DOHH2 (cell line): ENCODE data around the gene GMDS.

Experiments
- H3F3A ChIP-seq: fragments of 200-600 bp; sonication (generic), shearing (Covaris generic); 2 replicates; pipeline ENCODE4 v1.6.0; 2016; ENCODE audit warnings: antibody characterized with exemption, mild to moderate bottlenecking; ENCODE audit not compliant: control insufficient read depth, insufficient read depth
- H3K27ac ChIP-seq: fragments of 200-600 bp; sonication (generic); 2 replicates; pipeline ENCODE4 v1.5.1; 2014; ENCODE audit warnings: low read depth, mild to moderate bottlenecking, low read length, moderate library complexity
- H3K27me3 ChIP-seq: fragments of 200-600 bp; sonication (generic); 2 replicates; pipeline ENCODE4 v1.6.1; 2014; ENCODE audit warnings: mild to moderate bottlenecking, low read length, mixed read lengths; ENCODE audit not compliant: control insufficient read depth
- H3K36me3 ChIP-seq: fragments of 200-600 bp; sonication (generic); 2 replicates; pipeline ENCODE4 v1.6.1; 2014; ENCODE audit warnings: mild to moderate bottlenecking, low read length, moderate library complexity, mixed read lengths; ENCODE audit not compliant: control insufficient read depth
- H3K4me1 ChIP-seq: fragments of 200-600 bp; sonication (generic); 2 replicates; pipeline ENCODE4 v1.6.1; 2014; ENCODE audit warnings: mild to moderate bottlenecking, low read length, mixed read lengths; ENCODE audit not compliant: control insufficient read depth
- H3K4me2 ChIP-seq: fragments of 200-600 bp; sonication (generic); 2 replicates; pipeline ENCODE4 v1.6.0; 2014; ENCODE audit warnings: mild to moderate bottlenecking, low read length, moderate library complexity
- H3K4me3 ChIP-seq: fragments of 200-600 bp; sonication (generic); 2 replicates; pipeline ENCODE4 v1.5.1; 2014; ENCODE audit warnings: mild to moderate bottlenecking, low read length, mixed read lengths
- H3K79me2 ChIP-seq: fragments of 200-600 bp; sonication (generic); 2 replicates; pipeline ENCODE4 v1.6.1; 2014; ENCODE audit warnings: mild to moderate bottlenecking, low read length, mixed read lengths; ENCODE audit not compliant: control insufficient read depth
- H3K9me2 ChIP-seq: fragments of 200-600 bp; sonication (generic); replicated peaks from 2 replicates; pipeline ENCODE4 v1.6.1; 2014; ENCODE audit warnings: mild to moderate bottlenecking, low read length, mixed read lengths; ENCODE audit not compliant: control insufficient read depth
- H3K9me3 ChIP-seq: fragments of 200-600 bp; sonication (generic); 2 replicates; pipeline ENCODE4 v1.6.1; 2014; ENCODE audit warnings: antibody characterized with exemption, low read length, mixed read lengths; ENCODE audit not compliant: control insufficient read depth, insufficient read depth
- H4K20me1 ChIP-seq: fragments of 200-600 bp; sonication (generic); 2 replicates; pipeline ENCODE4 v1.6.0; 2014; ENCODE audit warnings: low read depth, mild to moderate bottlenecking, antibody characterized with exemption, low read length, moderate library complexity; ENCODE audit not compliant: control insufficient read depth, insufficient read depth
- EZH2phosphoT487 ChIP-seq: fragments of 200-600 bp; sonication (generic); IDR thresholded peaks from 2 replicates; pipeline ENCODE4 v1.6.1; 2017; ENCODE audit warnings: borderline replicate concordance, mild to moderate bottlenecking, antibody characterized with exemption, low read length, moderate library complexity, mixed read lengths
- TF ChIP-seq, protein P1 (sequence below): fragments of 200-600 bp; sonication (generic); IDR thresholded peaks from one replicate; pipeline ENCODE4 v1.5.1; 2014; ENCODE audit warnings: antibody characterized with exemption, mild to moderate bottlenecking, low read depth, low read length; ENCODE audit not compliant: poor library complexity, severe bottlenecking

GMDS gene

DNA sequence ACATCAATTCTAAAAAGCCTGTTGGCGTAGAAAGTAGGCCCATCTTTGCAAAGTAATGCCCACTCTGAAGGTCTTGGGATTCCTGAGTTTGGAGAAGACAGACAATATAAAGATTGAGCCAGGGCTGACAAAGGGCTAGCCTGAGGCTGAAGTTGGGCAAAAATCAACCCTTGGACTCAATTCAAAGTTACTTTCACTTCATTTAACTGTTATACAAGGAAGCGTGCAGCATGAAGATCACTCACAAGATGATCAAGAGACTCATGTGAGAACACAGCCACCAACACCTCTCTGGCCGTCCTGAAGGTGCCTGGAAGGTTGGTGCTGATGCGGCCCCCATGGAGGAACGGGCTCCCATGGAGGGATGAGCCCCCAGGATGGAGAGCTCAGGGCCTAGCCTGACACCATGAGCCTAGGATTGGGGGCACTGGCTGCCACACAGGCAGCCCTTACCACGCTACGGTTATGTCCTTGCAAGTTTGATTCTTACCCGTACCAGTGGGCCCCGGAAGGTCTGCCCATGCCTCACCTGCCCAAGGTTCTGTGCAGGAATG lies 609.1 kb downstream of the GMDS start:
- no peak overlapping the region for H3K27ac ChIP-seq
- no peaks in the 10 kb centered on the region for H3K79me2 ChIP-seq
- H3F3A ChIP-seq = no peaks in the 10 kb centered on the region
- H4K20me1 ChIP-seq = no peaks in the 10 kb centered on the region
- TF ChIP-seq, protein P1, sequence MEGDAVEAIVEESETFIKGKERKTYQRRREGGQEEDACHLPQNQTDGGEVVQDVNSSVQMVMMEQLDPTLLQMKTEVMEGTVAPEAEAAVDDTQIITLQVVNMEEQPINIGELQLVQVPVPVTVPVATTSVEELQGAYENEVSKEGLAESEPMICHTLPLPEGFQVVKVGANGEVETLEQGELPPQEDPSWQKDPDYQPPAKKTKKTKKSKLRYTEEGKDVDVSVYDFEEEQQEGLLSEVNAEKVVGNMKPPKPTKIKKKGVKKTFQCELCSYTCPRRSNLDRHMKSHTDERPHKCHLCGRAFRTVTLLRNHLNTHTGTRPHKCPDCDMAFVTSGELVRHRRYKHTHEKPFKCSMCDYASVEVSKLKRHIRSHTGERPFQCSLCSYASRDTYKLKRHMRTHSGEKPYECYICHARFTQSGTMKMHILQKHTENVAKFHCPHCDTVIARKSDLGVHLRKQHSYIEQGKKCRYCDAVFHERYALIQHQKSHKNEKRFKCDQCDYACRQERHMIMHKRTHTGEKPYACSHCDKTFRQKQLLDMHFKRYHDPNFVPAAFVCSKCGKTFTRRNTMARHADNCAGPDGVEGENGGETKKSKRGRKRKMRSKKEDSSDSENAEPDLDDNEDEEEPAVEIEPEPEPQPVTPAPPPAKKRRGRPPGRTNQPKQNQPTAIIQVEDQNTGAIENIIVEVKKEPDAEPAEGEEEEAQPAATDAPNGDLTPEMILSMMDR = no peak
- no peak for TF ChIP-seq EZH2phosphoT487
- no peak overlapping the region for H3K4me2 ChIP-seq
- H3K27me3 ChIP-seq = no peaks in the 10 kb centered on the region
- H3K4me1 ChIP-seq = no peaks in the 10 kb centered on the region
- H3K9me2 ChIP-seq = no peaks in the 10 kb centered on the region
- H3K9me3 ChIP-seq = no peaks in the 10 kb centered on the region
- no peaks in the 10 kb centered on the region for H3K36me3 ChIP-seq
- H3K4me3 ChIP-seq = no peak overlapping the region

DNA sequence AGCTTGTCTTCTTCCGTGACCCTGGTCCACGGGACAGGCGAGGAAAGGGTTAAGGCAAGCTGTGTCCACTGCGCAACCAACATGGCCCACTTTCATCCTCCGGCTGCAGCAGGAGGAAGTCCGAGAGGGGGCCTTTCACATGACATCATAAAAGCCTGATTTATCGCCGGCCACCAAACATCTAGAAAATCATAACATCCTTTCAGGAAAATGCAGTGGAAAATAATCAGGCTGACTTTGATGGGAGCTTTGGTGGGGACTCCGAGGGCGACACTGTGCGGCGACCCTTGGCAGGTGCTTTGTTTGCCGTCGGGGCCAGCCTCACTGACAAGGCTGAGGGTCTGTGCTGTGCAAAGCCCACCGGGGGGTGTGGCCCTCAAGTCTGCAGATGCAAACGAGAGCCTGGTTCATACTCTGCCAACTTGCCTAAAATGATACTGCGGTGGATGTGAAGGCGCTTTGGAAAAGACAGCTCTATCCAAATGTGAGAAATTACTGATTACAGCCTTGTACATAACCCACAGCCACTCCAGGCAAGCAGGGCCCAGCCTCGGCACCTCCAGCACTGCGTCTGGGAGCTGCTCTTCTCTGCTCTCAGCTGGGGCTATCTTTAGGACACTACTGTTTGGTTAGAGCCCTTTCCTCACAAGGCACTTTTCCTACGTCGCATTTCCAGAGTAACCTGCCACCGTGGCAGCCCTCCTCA lies 609.9 kb downstream of the GMDS start:
- H3K27me3 ChIP-seq = no peaks in the 10 kb centered on the region
- H3K27ac ChIP-seq = no peak overlapping the region
- no peaks in the 10 kb centered on the region for H3K9me2 ChIP-seq
- H3K36me3 ChIP-seq = no peaks in the 10 kb centered on the region
- H3K4me1 ChIP-seq = no peaks in the 10 kb centered on the region
- no peak overlapping the region for H3K4me2 ChIP-seq
- H3K79me2 ChIP-seq = no peaks in the 10 kb centered on the region
- TF ChIP-seq, protein P1 = no peak
- TF ChIP-seq EZH2phosphoT487 = no peak
- H3F3A ChIP-seq = no peaks in the 10 kb centered on the region
- H4K20me1 ChIP-seq = no peaks in the 10 kb centered on the region
- H3K9me3 ChIP-seq = no peaks in the 10 kb centered on the region
- H3K4me3 ChIP-seq = no peak overlapping the region

DNA sequence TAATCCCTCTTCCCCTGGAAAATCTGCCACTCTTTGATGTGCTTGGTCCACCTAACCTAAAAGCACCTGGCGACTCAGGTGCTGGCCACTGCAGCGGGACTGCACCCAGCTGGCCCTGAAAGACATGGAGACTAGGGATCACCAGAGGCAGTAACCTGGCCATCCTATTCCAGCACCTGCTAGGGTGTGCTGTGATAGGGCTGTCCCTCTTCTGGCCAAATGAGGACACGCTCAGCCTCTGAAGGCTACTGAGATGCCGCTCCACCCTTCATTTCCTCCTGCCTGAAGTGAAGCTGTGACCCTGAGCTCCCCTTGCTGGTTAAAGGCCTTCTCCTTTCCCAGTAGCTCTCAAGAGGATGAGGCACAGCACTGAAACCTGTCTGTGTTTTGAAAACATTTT lies 611.3 kb downstream of the GMDS start:
- TF ChIP-seq EZH2phosphoT487 = no peak
- TF ChIP-seq, protein P1 = no peak
- Histone ChIP-seq H3K4me3 (no peak overlapping the region), H3K4me2 (no peak overlapping the region), H4K20me1 (0 out of 2 replicates have a peak, but pooled peaks cover 4% of the 10 kb centered on the region), H3K4me1 (no peaks in the 10 kb centered on the region), H3K9me3 (no peaks in the 10 kb centered on the region), H3K9me2 (no peaks in the 10 kb centered on the region), H3K27me3 (no peaks in the 10 kb centered on the region), H3K27ac (no peak overlapping the region), H3K36me3 (no peaks in the 10 kb centered on the region), H3F3A (no peaks in the 10 kb centered on the region), H3K79me2 (no peaks in the 10 kb centered on the region)
